Mesendoderm (in vitro differentiated cells): ENCODE data around the gene IFNA5.

ENCODE experiments used
- DNase-seq: peaks from one replicate; pipeline ENCODE4 v3.0.0; 2013
- H2AK5ac ChIP-seq: 2 replicates; pipeline ENCODE4 v1.6.1; 2013; ENCODE audit warnings: low read length, inconsistent platforms
- H2BK120ac ChIP-seq: 2 replicates; pipeline ENCODE4 v1.6.1; 2013; ENCODE audit warnings: low read depth, mild to moderate bottlenecking, low read length, moderate library complexity, mixed read lengths
- H2BK15ac ChIP-seq: replicated peaks from 2 replicates; pipeline ENCODE4 v1.6.1; 2013; ENCODE audit warnings: low read depth, mild to moderate bottlenecking, moderate library complexity
- H2BK5ac ChIP-seq: 2 replicates; pipeline ENCODE4 v1.6.1; 2013; ENCODE audit warnings: low read length, inconsistent platforms
- H3K18ac ChIP-seq: 2 replicates; pipeline ENCODE4 v1.6.1; 2013; ENCODE audit warnings: mild to moderate bottlenecking, low read length, mixed read lengths
- H3K23ac ChIP-seq: one replicate; pipeline ENCODE4 v1.6.1; 2013; ENCODE audit warnings: low read length
- H3K27ac ChIP-seq: 2 replicates; pipeline ENCODE4 v1.5.1; 2013; ENCODE audit warnings: low read depth, mild to moderate bottlenecking, inconsistent platforms, low read length, moderate library complexity
- H3K27me3 ChIP-seq: 2 replicates; pipeline ENCODE4 v1.6.1; 2013; ENCODE audit warnings: low read length, control low read depth, mild to moderate bottlenecking, inconsistent platforms; ENCODE audit not compliant: insufficient read depth, poor library complexity
- H3K36me3 ChIP-seq: 2 replicates; pipeline ENCODE4 v1.6.1; 2013; ENCODE audit warnings: low read length, inconsistent platforms; ENCODE audit not compliant: control insufficient read depth, insufficient read depth
- H3K4ac ChIP-seq: one replicate; pipeline ENCODE4 v1.6.1; 2013; ENCODE audit warnings: low read depth, mild to moderate bottlenecking, low read length, moderate library complexity
- H3K4me1 ChIP-seq: 2 replicates; pipeline ENCODE4 v1.6.1; 2013; ENCODE audit warnings: low read depth, low read length, inconsistent platforms; ENCODE audit not compliant: control insufficient read depth
- H3K4me2 ChIP-seq: 2 replicates; pipeline ENCODE4 v1.6.1; 2013; ENCODE audit warnings: low read length
- H3K4me3 ChIP-seq: 2 replicates; pipeline ENCODE4 v1.5.1; 2013; ENCODE audit warnings: mild to moderate bottlenecking, low read length
- H3K56ac ChIP-seq: one replicate; pipeline ENCODE4 v1.6.1; 2013; ENCODE audit warnings: low read length
- H3K79me1 ChIP-seq: 2 replicates; pipeline ENCODE4 v1.6.1; 2013; ENCODE audit warnings: low read length, inconsistent platforms
- H3K79me2 ChIP-seq: 2 replicates; pipeline ENCODE4 v1.6.1; 2013; ENCODE audit warnings: mild to moderate bottlenecking, low read length; ENCODE audit not compliant: control insufficient read depth, insufficient read depth
- H3K9ac ChIP-seq: 2 replicates; pipeline ENCODE4 v1.6.1; 2013; ENCODE audit warnings: low read length, inconsistent platforms
- H4K5ac ChIP-seq: one replicate; pipeline ENCODE4 v1.6.1; 2013; ENCODE audit warnings: low read length
- H4K8ac ChIP-seq: one replicate; pipeline ENCODE4 v1.6.1; 2013; ENCODE audit warnings: low read depth, mild to moderate bottlenecking, control low read depth, low read length, moderate library complexity
- WGBS: extraction: QIAGEN DNeasy Blood & Tissue Kit; methylation state at CpG from one replicate; pipeline ENCODE4 v1.1.7; 2013; ENCODE audit warnings: low lambda C conversion rate, missing lambda C conversion rate; ENCODE audit not compliant: insufficient coverage; ENCODE audit errors: extremely low coverage; 5-methylcytosine and 5-hydroxymethylcytosine counted together

Gene IFNA5

GRCh38 chr9:21287280-21287679, 17.8 kb downstream of the IFNA5 start:
- Histone ChIP-seq H4K5ac (no peak overlapping the region), H3K56ac (no peak overlapping the region), H2BK15ac (no peak overlapping the region), H3K23ac (no peak overlapping the region), H3K27ac (no peak overlapping the region), H3K9ac (no peak overlapping the region), H3K27me3 (no peaks in the 10 kb centered on the region), H3K4me2 (no peak overlapping the region), H3K4me1 (no peaks in the 10 kb centered on the region), H3K18ac (no peak overlapping the region), H4K8ac (no peak overlapping the region), H2BK5ac (no peak overlapping the region), H3K4ac (no peak overlapping the region), H2AK5ac (no peak overlapping the region), H3K79me1 (no peaks in the 10 kb centered on the region), H3K36me3 (no peaks in the 10 kb centered on the region), H3K79me2 (no peaks in the 10 kb centered on the region), H2BK120ac (no peak overlapping the region), H3K4me3 (no peak overlapping the region)
- DNase-seq, result no peak
- no CpG with 5 or more reads among the region's 3 CpGs for WGBS

- Histone ChIP-seq H2BK5ac (no peak overlapping the region), H3K79me1 (no peaks in the 10 kb centered on the region), H2AK5ac (no peak overlapping the region), H3K9ac (no peak overlapping the region), H2BK15ac (no peak overlapping the region), H3K18ac (no peak overlapping the region), H3K56ac (no peak overlapping the region), H4K8ac (no peak overlapping the region), H2BK120ac (no peak overlapping the region), H3K23ac (no peak overlapping the region), H3K4me2 (no peak overlapping the region), H3K27ac (no peak overlapping the region), H3K36me3 (no peaks in the 10 kb centered on the region), H3K79me2 (no peaks in the 10 kb centered on the region), H3K27me3 (no peaks in the 10 kb centered on the region), H3K4me1 (no peaks in the 10 kb centered on the region), H3K4ac (no peak overlapping the region), H4K5ac (no peak overlapping the region), H3K4me3 (no peak overlapping the region)
- no CpG with 5 or more reads among the region's 5 CpGs for WGBS
- DNase-seq, result no peak
These were observed 18.5 kb downstream of the IFNA5 start for GRCh38 chr9:21286659-21287058.

GRCh38 chr9:21286099-21286498, 19.0 kb downstream of the IFNA5 start:
- Histone ChIP-seq H4K5ac (no peak overlapping the region), H3K4me3 (no peak overlapping the region), H3K9ac (no peak overlapping the region), H3K4me2 (no peak overlapping the region), H3K56ac (no peak overlapping the region), H3K27ac (no peak overlapping the region), H2BK120ac (no peak overlapping the region), H3K36me3 (no peaks in the 10 kb centered on the region), H3K79me2 (no peaks in the 10 kb centered on the region), H3K4me1 (no peaks in the 10 kb centered on the region), H3K18ac (no peak overlapping the region), H2BK5ac (no peak overlapping the region), H2AK5ac (no peak overlapping the region), H3K79me1 (no peaks in the 10 kb centered on the region), H3K23ac (no peak overlapping the region), H3K4ac (no peak overlapping the region), H4K8ac (no peak overlapping the region), H2BK15ac (no peak overlapping the region), H3K27me3 (no peaks in the 10 kb centered on the region)
- no peak for DNase-seq
- no CpG with 5 or more reads among the region's 5 CpGs for WGBS

- Histone ChIP-seq H3K27ac (no peak overlapping the region), H3K36me3 (no peaks in the 10 kb centered on the region), H3K23ac (no peak overlapping the region), H2BK5ac (no peak overlapping the region), H3K56ac (no peak overlapping the region), H4K5ac (no peak overlapping the region), H2BK120ac (no peak overlapping the region), H3K79me1 (no peaks in the 10 kb centered on the region), H3K79me2 (no peaks in the 10 kb centered on the region), H3K4me1 (no peaks in the 10 kb centered on the region), H3K18ac (no peak overlapping the region), H2BK15ac (no peak overlapping the region), H3K4me2 (no peak overlapping the region), H3K27me3 (no peaks in the 10 kb centered on the region), H2AK5ac (no peak overlapping the region), H3K9ac (no peak overlapping the region), H3K4ac (no peak overlapping the region), H3K4me3 (no peak overlapping the region), H4K8ac (no peak overlapping the region)
- DNase-seq, result no peak
- WGBS, result no CpG with 5 or more reads among the region's 2 CpGs
These were observed 23.8 kb downstream of the IFNA5 start for GRCh38 chr9:21281275-21281674.

GRCh38 chr9:21268347-21268657, 36.8 kb downstream of the IFNA5 start:
- Histone ChIP-seq H3K4ac (no peak overlapping the region), H2AK5ac (no peak overlapping the region), H3K23ac (no peak overlapping the region), H3K4me2 (no peak overlapping the region), H4K8ac (no peak overlapping the region), H3K27me3 (peaks cover 24% of the 10 kb centered on the region), H2BK120ac (no peak overlapping the region), H3K56ac (no peak overlapping the region), H3K79me1 (no peaks in the 10 kb centered on the region), H3K36me3 (no peaks in the 10 kb centered on the region), H4K5ac (no peak overlapping the region), H2BK15ac (no peak overlapping the region), H3K79me2 (no peaks in the 10 kb centered on the region), H3K18ac (no peak overlapping the region), H3K9ac (no peak overlapping the region), H3K27ac (no peak overlapping the region), H3K4me1 (no peaks in the 10 kb centered on the region), H3K4me3 (no peak overlapping the region), H2BK5ac (no peak overlapping the region)
- DNase-seq, result no peak
- no CpG with 5 or more reads among the region's 2 CpGs for WGBS

GRCh38 chr9:21267485-21268346, 37.4 kb downstream of the IFNA5 start:
- H3K27ac ChIP-seq, result no peak overlapping the region
- no CpG with 5 or more reads among the region's 4 CpGs for WGBS
- no peak overlapping the region for H4K5ac ChIP-seq
- no peak for DNase-seq
- H3K4me2 ChIP-seq, result no peak overlapping the region
- no peaks in the 10 kb centered on the region for H3K79me2 ChIP-seq
- H3K23ac ChIP-seq, result no peak overlapping the region
- H3K56ac ChIP-seq, result no peak overlapping the region
- no peaks in the 10 kb centered on the region for H3K79me1 ChIP-seq
- no peak overlapping the region for H4K8ac ChIP-seq
- H3K27me3 ChIP-seq, result peaks cover 24% of the 10 kb centered on the region
- no peak overlapping the region for H3K4me3 ChIP-seq
- no peaks in the 10 kb centered on the region for H3K36me3 ChIP-seq
- H2AK5ac ChIP-seq, result no peak overlapping the region
- H2BK120ac ChIP-seq, result no peak overlapping the region
- H3K4ac ChIP-seq, result no peak overlapping the region
- H3K4me1 ChIP-seq, result no peaks in the 10 kb centered on the region
- H2BK5ac ChIP-seq, result no peak overlapping the region
- H3K9ac ChIP-seq, result no peak overlapping the region
- H2BK15ac ChIP-seq, result no peak overlapping the region
- no peak overlapping the region for H3K18ac ChIP-seq
